Suprapubic skin (tissue), 4 donors: ENCODE data around the gene ARHGAP44. TPM values are rescaled to one million over a fixed set of nuclear protein-coding genes. Genes with fewer than 3 reads are reported as not detected.

Experiments used
- DNase-seq, 2 donors: peaks; one replicate each; pipeline ENCODE4 v3.0.0-alpha.2; 2019; ENCODE audit warnings: low spot score in 2 of 2
- H3K27ac ChIP-seq: fragments of 200-600 bp; sonication (generic); one replicate; pipeline ENCODE4 v1.5.1; 2019
- H3K27me3 ChIP-seq: fragments of 200-600 bp; sonication (generic); one replicate; pipeline ENCODE4 v1.5.1; 2019
- H3K36me3 ChIP-seq: fragments of 200-600 bp; sonication (generic); one replicate; pipeline ENCODE4 v1.5.1; 2019
- H3K4me1 ChIP-seq: fragments of 200-600 bp; sonication (generic); one replicate; pipeline ENCODE4 v1.5.1; 2019
- H3K4me3 ChIP-seq: fragments of 200-600 bp; sonication (generic); one replicate; pipeline ENCODE4 v1.5.1; 2019; ENCODE audit warnings: mild to moderate bottlenecking
- H3K9me3 ChIP-seq: fragments of 200-600 bp; sonication (generic); one replicate; pipeline ENCODE4 v1.5.1; 2019
- CTCF ChIP-seq, 2 donors: fragments of 200-600 bp in 1 of 2; fragments of 450-650 bp in 1 of 2; sonication (generic) in 1 of 2; IDR thresholded peaks; one replicate each; pipeline ENCODE4 v1.5.1; 2016 to 2019; ENCODE audit warnings: antibody characterized with exemption in 2 of 2, mild to moderate bottlenecking in 1 of 2, moderate library complexity in 1 of 2
- EP300 ChIP-seq: sonication (generic); formaldehyde crosslinking; IDR thresholded peaks from one replicate; pipeline ENCODE4 v1.6.1; 2017; ENCODE audit warnings: antibody characterized with exemption
- POLR2A ChIP-seq, 2 donors: fragments of 450-650 bp; IDR thresholded peaks; one replicate each; pipeline ENCODE4 v1.6.1; 2017; ENCODE audit warnings: antibody characterized with exemption in 2 of 2, mild to moderate bottlenecking in 2 of 2, moderate library complexity in 2 of 2
- POLR2AphosphoS5 ChIP-seq, 3 donors: sonication (generic); formaldehyde crosslinking; IDR thresholded peaks; one replicate each; pipeline ENCODE4 v1.6.1; 2017; ENCODE audit warnings: antibody characterized with exemption in 3 of 3
- WGBS: methylation state at CpG from one replicate; pipeline ENCODE4 v1.1.5; 2018; 5-methylcytosine and 5-hydroxymethylcytosine counted together
- total RNA-seq, 4 donors: library from RNA; depleted of rRNA; stranded (reverse); fragments of >200 nt; gene quantifications; one replicate each; pipeline ENCODE4 v1.1.0, GENCODE V29; 2016

The ARHGAP44 gene
- total RNA-seq, 4 donors from 2014 or later: 3.5 to 7.1 (median 5.3) TPM

GRCh38 chr17:13025258-13025627 lies 235.9 kb downstream of the ARHGAP44 start:
- no peak overlapping the region for H3K4me3 ChIP-seq
- H3K27me3 ChIP-seq: no peaks in the 10 kb centered on the region
- TF ChIP-seq CTCF (IDR thresholded peaks at IDR 0.05) (no peak), POLR2A (IDR thresholded peaks at IDR 0.05) (no peak), EP300 (no peak), POLR2AphosphoS5 (IDR thresholded peaks at IDR 0.05) (no peak)
- peaks cover 7% of the 10 kb centered on the region for H3K4me1 ChIP-seq
- 54% methylated on average over 5 of the region's 5 CpGs for WGBS
- H3K27ac ChIP-seq: no peak overlapping the region
- H3K36me3 ChIP-seq: no peaks in the 10 kb centered on the region
- H3K9me3 ChIP-seq: no peaks in the 10 kb centered on the region
- no peak for DNase-seq

GRCh38 chr17:13025687-13026086 lies 236.4 kb downstream of the ARHGAP44 start:
- no peak for TF ChIP-seq POLR2A (IDR thresholded peaks at IDR 0.05)
- TF ChIP-seq POLR2AphosphoS5 (IDR thresholded peaks at IDR 0.05): no peak
- TF ChIP-seq CTCF (IDR thresholded peaks at IDR 0.05): no peak
- no peak for TF ChIP-seq EP300
- Histone ChIP-seq H3K9me3 (no peaks in the 10 kb centered on the region), H3K4me1 (peaks cover 9% of the 10 kb centered on the region), H3K4me3 (no peak overlapping the region), H3K36me3 (no peaks in the 10 kb centered on the region), H3K27me3 (no peaks in the 10 kb centered on the region), H3K27ac (no peak overlapping the region)
- no peak for DNase-seq

- no peaks in the 10 kb centered on the region for H3K36me3 ChIP-seq
- no peak for DNase-seq
- H3K9me3 ChIP-seq: no peaks in the 10 kb centered on the region
- peaks cover 18% of the 10 kb centered on the region for H3K4me1 ChIP-seq
- TF ChIP-seq CTCF (IDR thresholded peaks at IDR 0.05): no peak
- no peak for TF ChIP-seq POLR2A (IDR thresholded peaks at IDR 0.05)
- TF ChIP-seq EP300: no peak
- no peak for TF ChIP-seq POLR2AphosphoS5 (IDR thresholded peaks at IDR 0.05)
- no peaks in the 10 kb centered on the region for H3K27me3 ChIP-seq
- 77% methylated on average over 5 of the region's 5 CpGs for WGBS
- H3K27ac ChIP-seq: no peak overlapping the region
- H3K4me3 ChIP-seq: no peak overlapping the region
Measured at GRCh38 chr17:13027246-13027645, 237.9 kb downstream of the ARHGAP44 start.

GRCh38 chr17:13029340-13029739 lies 240.0 kb downstream of the ARHGAP44 start:
- DNase-seq: no peak
- Histone ChIP-seq H3K27me3 (no peaks in the 10 kb centered on the region), H3K4me1 (peaks cover 14% of the 10 kb centered on the region), H3K9me3 (no peaks in the 10 kb centered on the region), H3K36me3 (no peaks in the 10 kb centered on the region), H3K27ac (no peak overlapping the region), H3K4me3 (no peak overlapping the region)
- WGBS: 57% methylated on average over 2 of the region's 2 CpGs
- TF ChIP-seq POLR2AphosphoS5 (IDR thresholded peaks at IDR 0.05) (no peak), POLR2A (IDR thresholded peaks at IDR 0.05) (no peak), EP300 (no peak), CTCF (IDR thresholded peaks at IDR 0.05) (no peak)

GRCh38 chr17:13030056-13030455 lies 240.8 kb downstream of the ARHGAP44 start:
- peaks cover 10% of the 10 kb centered on the region for H3K4me1 ChIP-seq
- no peak overlapping the region for H3K27ac ChIP-seq
- DNase-seq: no peak
- no peaks in the 10 kb centered on the region for H3K9me3 ChIP-seq
- TF ChIP-seq POLR2AphosphoS5 (IDR thresholded peaks at IDR 0.05): no peak
- no peak for TF ChIP-seq CTCF (IDR thresholded peaks at IDR 0.05)
- no peak for TF ChIP-seq POLR2A (IDR thresholded peaks at IDR 0.05)
- TF ChIP-seq EP300: no peak
- H3K36me3 ChIP-seq: no peaks in the 10 kb centered on the region
- 67% methylated on average over 1 of the region's 1 CpG for WGBS
- no peak overlapping the region for H3K4me3 ChIP-seq
- H3K27me3 ChIP-seq: no peaks in the 10 kb centered on the region
